IMR-90 (cell line): Measurements from ENCODE around the gene DGKB. TPM values are rescaled to one million over a fixed set of nuclear protein-coding genes. Genes with fewer than 3 reads are reported as not detected.

Experiments used
- ATAC-seq: fragments of 200-7000 bp; cut with Tn5 transposase; 2 replicates; pipeline ENCODE4 v1.9.1; 2020; ENCODE audit warnings: low read depth, mild to moderate bottlenecking, moderate library complexity
- BruUV-seq: library from RNA; stranded (reverse); fragments of 400-500 nt; replicated peaks from 2 replicates; lab custom pipeline; 2021; lab: Mats Ljungman, UMichigan
- CTCF ChIA-PET: fragments of 300-600 bp; formaldehyde crosslinking; extraction: SDS; loops from one replicate; lab custom pipeline; 2021; ENCODE audit warnings: antibody characterized with exemption; lab: Yijun Ruan, JAX
- POLR2A ChIA-PET: fragments of 300-600 bp; sonication (Branson Sonifier 250); formaldehyde crosslinking; loops from one replicate; lab custom pipeline; 2022; ENCODE audit warnings: antibody characterized with exemption; ENCODE audit not compliant: unreplicated experiment; lab: Charles Lee
- DNase-seq: peaks from one replicate; pipeline ENCODE4 v3.0.0; 2013
- H2AFZ ChIP-seq: replicated peaks from 2 replicates; pipeline ENCODE3; 2013; ENCODE audit warnings: low read length, mild to moderate bottlenecking; ENCODE audit not compliant: poor library complexity
- H2AK5ac ChIP-seq: 2 replicates; pipeline ENCODE4 v1.6.1; 2013; ENCODE audit warnings: low read depth, low read length, inconsistent platforms
- H2AK9ac ChIP-seq: replicated peaks from 2 replicates; pipeline ENCODE3; 2013; ENCODE audit warnings: mild to moderate bottlenecking, low read depth, low read length, moderate library complexity; ENCODE audit not compliant: poor library complexity
- H2BK120ac ChIP-seq: 2 replicates; pipeline ENCODE4 v1.6.1; 2013; ENCODE audit warnings: low read depth, low read length, inconsistent platforms
- H2BK15ac ChIP-seq: 3 replicates; pipeline ENCODE4 v1.6.1; 2013; ENCODE audit warnings: low read depth, low read length, inconsistent platforms
- H2BK20ac ChIP-seq: 2 replicates; pipeline ENCODE4 v1.6.1; 2013; ENCODE audit warnings: low read depth, mild to moderate bottlenecking, inconsistent platforms, low read length, moderate library complexity
- H2BK5ac ChIP-seq: 2 replicates; pipeline ENCODE4 v1.6.1; 2013; ENCODE audit warnings: mild to moderate bottlenecking, low read depth, low read length, inconsistent platforms; ENCODE audit not compliant: poor library complexity, severe bottlenecking
- H3K14ac ChIP-seq: replicated peaks from 2 replicates; pipeline ENCODE4 v1.6.1; 2013; ENCODE audit warnings: low read depth, low read length, inconsistent platforms
- H3K18ac ChIP-seq: 2 replicates; pipeline ENCODE4 v1.6.1; 2013; ENCODE audit warnings: low read depth, low read length, control low read depth
- H3K23ac ChIP-seq: 2 replicates; pipeline ENCODE4 v1.6.1; 2013; ENCODE audit warnings: low read depth, low read length, inconsistent platforms
- H3K27ac ChIP-seq: 2 replicates; pipeline ENCODE4 v1.5.1; 2013; ENCODE audit warnings: mild to moderate bottlenecking, control low read depth, low read length; ENCODE audit not compliant: insufficient read depth
- H3K27me3 ChIP-seq: 2 replicates; pipeline ENCODE4 v1.6.1; 2013; ENCODE audit warnings: low read length; ENCODE audit not compliant: control insufficient read depth, insufficient read depth
- H3K36me3 ChIP-seq: 2 replicates; pipeline ENCODE4 v1.6.1; 2013; ENCODE audit warnings: low read length, mixed read lengths; ENCODE audit not compliant: control insufficient read depth, insufficient read depth
- H3K4ac ChIP-seq: 2 replicates; pipeline ENCODE4 v1.6.1; 2013; ENCODE audit warnings: low read depth, low read length, inconsistent platforms
- H3K4me1 ChIP-seq: 2 replicates; pipeline ENCODE4 v1.6.1; 2013; ENCODE audit warnings: low read length, mixed read lengths; ENCODE audit not compliant: control insufficient read depth, insufficient read depth
- H3K4me2 ChIP-seq: 2 replicates; pipeline ENCODE4 v1.6.1; 2013; ENCODE audit warnings: low read depth, mild to moderate bottlenecking, control low read depth, low read length, moderate library complexity
- H3K4me3 ChIP-seq: 2 replicates; pipeline ENCODE4 v1.5.1; 2013; ENCODE audit warnings: low read depth, mild to moderate bottlenecking, control low read depth, low read length, moderate library complexity; ENCODE audit not compliant: insufficient read depth
- H3K56ac ChIP-seq: 2 replicates; pipeline ENCODE4 v1.6.1; 2013; ENCODE audit warnings: low read length, inconsistent platforms; ENCODE audit not compliant: insufficient read depth; ENCODE audit errors: extremely low read depth
- H3K79me1 ChIP-seq, 2 experiments: 2 replicates each; pipeline ENCODE4 v1.6.1; 2013; ENCODE audit warnings: low read length in 2 of 2, inconsistent platforms in 1 of 2, low read depth in 1 of 2
- H3K9ac ChIP-seq: 2 replicates; pipeline ENCODE4 v1.6.1; 2013; ENCODE audit warnings: low read depth, low read length, control low read depth
- H3K9me1 ChIP-seq: 2 replicates; pipeline ENCODE4 v1.6.1; 2013; ENCODE audit warnings: low read length, inconsistent platforms; ENCODE audit not compliant: insufficient read depth
- H3K9me3 ChIP-seq: 2 replicates; pipeline ENCODE4 v1.6.1; 2013; ENCODE audit warnings: low read length; ENCODE audit not compliant: control insufficient read depth, insufficient read depth
- H4K20me1 ChIP-seq: 2 replicates; pipeline ENCODE4 v1.6.1; 2013; ENCODE audit warnings: low read length, inconsistent platforms; ENCODE audit not compliant: insufficient read depth
- H4K5ac ChIP-seq: 2 replicates; pipeline ENCODE4 v1.6.1; 2013; ENCODE audit warnings: mild to moderate bottlenecking, low read depth, low read length, control low read depth
- H4K8ac ChIP-seq, 2 experiments: 2 replicates each; pipeline ENCODE4 v1.6.1; 2013; ENCODE audit warnings: low read depth in 2 of 2, low read length in 2 of 2, control low read depth in 1 of 2, inconsistent platforms in 1 of 2
- H4K91ac ChIP-seq: 2 replicates; pipeline ENCODE4 v1.6.1; 2013; ENCODE audit warnings: low read depth, low read length, inconsistent platforms; ENCODE audit not compliant: insufficient read depth
- BHLHE40 ChIP-seq: fragments of 150-350 bp; IDR thresholded peaks from 2 replicates; pipeline ENCODE4 v1.6.1; 2016; ENCODE audit warnings: mild to moderate bottlenecking, low read depth, low read length
- CEBPB ChIP-seq: IDR thresholded peaks from 2 replicates; pipeline ENCODE4 v1.6.1; 2012; ENCODE audit warnings: low read depth, low read length, improper control_type of control experiment
- CHD1 ChIP-seq: IDR thresholded peaks from 2 replicates; pipeline ENCODE4 v1.6.1; 2012; ENCODE audit warnings: low read depth, low read length, improper control_type of control experiment
- CTCF ChIP-seq: conservative IDR thresholded peaks from 2 replicates; pipeline ENCODE4 v1.5.1; 2012; ENCODE audit warnings: mild to moderate bottlenecking, low read depth, low read length, improper control_type of control experiment
- ELK1 ChIP-seq: fragments of 150-350 bp; IDR thresholded peaks from 2 replicates; pipeline ENCODE4 v1.6.1; 2016; ENCODE audit warnings: low read depth, mild to moderate bottlenecking, low read length, moderate library complexity, borderline replicate concordance
- FOS ChIP-seq: fragments of 150-350 bp; IDR thresholded peaks from 2 replicates; pipeline ENCODE4 v1.6.1; 2016; ENCODE audit warnings: low read depth, low read length
- MAFK ChIP-seq: IDR thresholded peaks from 2 replicates; pipeline ENCODE4 v1.6.1; 2012; ENCODE audit warnings: low read depth, low read length, improper control_type of control experiment
- MAZ ChIP-seq: IDR thresholded peaks from 2 replicates; pipeline ENCODE4 v1.6.1; 2012; ENCODE audit warnings: low read depth, mild to moderate bottlenecking, low read length, improper control_type of control experiment, moderate library complexity, borderline replicate concordance
- MXI1 ChIP-seq: IDR thresholded peaks from 2 replicates; pipeline ENCODE4 v1.6.1; 2012; ENCODE audit warnings: low read depth, mild to moderate bottlenecking, low read length, moderate library complexity, borderline replicate concordance
- NFE2L2 ChIP-seq: fragments of 150-350 bp; IDR thresholded peaks from 2 replicates; pipeline ENCODE4 v1.6.1; 2016; ENCODE audit warnings: low read depth, mild to moderate bottlenecking, low read length
- POLR2A ChIP-seq: IDR thresholded peaks from 2 replicates; pipeline ENCODE4 v1.6.1; 2012; ENCODE audit warnings: mild to moderate bottlenecking, low read depth, low read length
- RAD21 ChIP-seq: IDR thresholded peaks from 2 replicates; pipeline ENCODE4 v1.6.1; 2012; ENCODE audit warnings: low read length, improper control_type of control experiment
- RCOR1 ChIP-seq: IDR thresholded peaks from 2 replicates; pipeline ENCODE4 v1.6.1; 2012; ENCODE audit warnings: mild to moderate bottlenecking, low read length, improper control_type of control experiment; ENCODE audit not compliant: insufficient replicate concordance
- RFX5 ChIP-seq: IDR thresholded peaks from 2 replicates; pipeline ENCODE4 v1.8.0; 2012; ENCODE audit warnings: low read depth, mild to moderate bottlenecking, low read length, moderate library complexity
- SMC3 ChIP-seq: fragments of 150-350 bp; IDR thresholded peaks from 2 replicates; pipeline ENCODE4 v1.6.1; 2016; ENCODE audit warnings: low read depth, mild to moderate bottlenecking, antibody characterized with exemption, low read length, moderate library complexity
- USF2 ChIP-seq: fragments of 150-350 bp; IDR thresholded peaks from 2 replicates; pipeline ENCODE4 v1.6.1; 2017; ENCODE audit warnings: mild to moderate bottlenecking, antibody characterized with exemption, low read length, low read depth
- WGBS, 2 experiments: methylation state at CpG; one replicate each; pipeline versions ENCODE4 v1.1.5 to v1.1.7; 2013; ENCODE audit warnings: missing lambda C conversion rate in 2 of 2; ENCODE audit not compliant: insufficient read length in 1 of 2; ENCODE audit errors: extremely low coverage in 2 of 2; 5-methylcytosine and 5-hydroxymethylcytosine counted together
- dilution Hi-C: fragments of 300-500 bp; cut with HindIII; formaldehyde crosslinking; loops from one replicate; pipeline ENCODE4 v1.14.3; 2018; ENCODE audit warnings: low sequenced_read_pairs; ENCODE audit not compliant: unreplicated experiment
- in situ Hi-C: fragments of 300-500 bp; cut with MboI; formaldehyde crosslinking; loops from 3 replicates; pipeline ENCODE4 v1.14.3; 2019; ENCODE audit warnings: low sequenced_read_pairs, inconsistent platforms, mixed read lengths
- intact Hi-C: fragments of 100-400 bp; cut with micrococcal nuclease; formaldehyde crosslinking; loops from 2 replicates; pipeline ENCODE4 v1.10.0; 2022
- polyA plus RNA-seq, 3 experiments: library from polyadenylated mRNA; depleted of rRNA; stranded (reverse); fragments of >200 nt; gene quantifications; 2 replicates each; pipeline ENCODE4 v1.2.3, GENCODE V29; 2012; ENCODE audit warnings: low replicate concordance in 1 of 3
- total RNA-seq: library from RNA; depleted of rRNA; stranded (reverse); fragments of >200 nt; gene quantifications from 2 replicates; pipeline ENCODE4 v1.2.3, GENCODE V29; 2012

The DGKB gene
- total and polyA plus RNA-seq, 2 of the 4 experiments (the other 2 are of a cell fraction) = not detected

GRCh38 chr7:14351167-14351566, 551.4 kb downstream of the DGKB start:
- no peak overlapping the region for H2AK9ac ChIP-seq
- no peak overlapping the region for H3K4me3 ChIP-seq
- H3K9ac ChIP-seq = no peak overlapping the region
- no peak overlapping the region for H3K27ac ChIP-seq
- in situ Hi-C loops (no loop called here), dilution Hi-C loops (no loop called here), intact Hi-C loops (no loop called here)
- H4K8ac ChIP-seq = no peak overlapping the region
- WGBS, 2 experiments = no CpG with 5 or more reads among the region's 4 CpGs
- H3K18ac ChIP-seq = no peak overlapping the region
- no peaks in the 10 kb centered on the region for H3K9me1 ChIP-seq
- no peak overlapping the region for H3K4ac ChIP-seq
- no peak overlapping the region for H4K91ac ChIP-seq
- H4K20me1 ChIP-seq = no peaks in the 10 kb centered on the region
- H2AFZ ChIP-seq = no peak overlapping the region
- H3K14ac ChIP-seq = no peak overlapping the region
- ATAC-seq (no peak), DNase-seq (no peak)
- no peak overlapping the region for H3K23ac ChIP-seq
- H2AK5ac ChIP-seq = no peak overlapping the region
- no peak overlapping the region for H3K56ac ChIP-seq
- no peaks in the 10 kb centered on the region for H3K27me3 ChIP-seq
- POLR2A ChIA-PET = no interaction called here
- no peak overlapping the region for H2BK20ac ChIP-seq
- H2BK5ac ChIP-seq = no peak overlapping the region
- no TSS peak for BruUV-seq
- H3K4me2 ChIP-seq = no peak overlapping the region
- no peak overlapping the region for H2BK120ac ChIP-seq
- H3K79me1 ChIP-seq = no peaks in the 10 kb centered on the region
- H3K9me3 ChIP-seq = no peaks in the 10 kb centered on the region
- no peaks in the 10 kb centered on the region for H3K4me1 ChIP-seq
- TF ChIP-seq MXI1 = no peak
- TF ChIP-seq RAD21 = no peak
- no peak for TF ChIP-seq USF2
- TF ChIP-seq POLR2A = no peak
- no peak for TF ChIP-seq CHD1
- no peak for TF ChIP-seq ELK1
- no peak for TF ChIP-seq CEBPB
- TF ChIP-seq RCOR1 = no peak
- no peak for TF ChIP-seq BHLHE40
- TF ChIP-seq MAZ = no peak
- TF ChIP-seq CTCF = no peak
- TF ChIP-seq RFX5 = no peak
- TF ChIP-seq FOS = no peak
- no peak for TF ChIP-seq MAFK
- TF ChIP-seq NFE2L2 = no peak
- no peak for TF ChIP-seq SMC3
- H3K36me3 ChIP-seq = no peaks in the 10 kb centered on the region
- no peak overlapping the region for H4K5ac ChIP-seq
- H2BK15ac ChIP-seq = no peak overlapping the region
- CTCF ChIA-PET = no interaction called here
